ENCODE measurements around the gene PSD.
"Not testable (repeated sequence)": the region's sequence is repeated elsewhere in the genome, so short reads cannot be mapped to it uniquely, and the experiment has no call there.

PSD gene

DNA sequence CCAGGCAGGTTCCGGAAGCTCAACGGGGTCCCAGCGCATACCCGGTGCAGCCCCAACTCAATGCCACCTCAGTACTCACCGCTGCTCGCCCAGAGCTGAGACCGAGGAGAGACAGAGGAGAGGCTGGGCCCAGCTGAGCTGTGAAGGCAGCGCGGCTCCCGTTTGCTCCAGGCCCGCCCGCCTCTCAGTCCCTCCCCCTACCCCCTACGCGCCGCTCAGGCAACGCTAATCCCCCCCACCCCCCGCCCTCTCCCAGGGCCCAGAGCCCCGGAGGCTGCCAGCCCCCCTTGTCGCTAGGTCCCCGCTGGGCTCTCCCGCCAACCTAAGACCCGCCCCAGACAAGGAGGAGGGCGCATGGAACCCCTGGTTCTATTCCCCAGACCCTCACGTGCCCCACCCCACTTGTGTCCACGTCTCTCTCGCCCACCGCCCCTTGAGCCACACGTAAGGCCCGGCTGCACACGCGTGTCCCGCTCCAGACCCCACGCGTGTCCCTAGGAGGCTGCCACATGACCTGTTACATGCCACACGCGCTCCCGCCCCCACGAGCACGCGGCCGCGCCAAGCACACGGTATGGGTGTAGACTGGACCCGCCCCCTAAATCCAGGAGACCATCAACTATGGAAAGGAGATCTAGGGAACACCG lies at the start of gene PSD:
TSS of gene PSD (minus strand) at position 164 of the 647 bp plus-strand sequence. CDS start 1,747 bp downstream, outside the sequence.
- DNase-seq (ENCODE audit: low read depth in 3 of 3), result no peak

DNA sequence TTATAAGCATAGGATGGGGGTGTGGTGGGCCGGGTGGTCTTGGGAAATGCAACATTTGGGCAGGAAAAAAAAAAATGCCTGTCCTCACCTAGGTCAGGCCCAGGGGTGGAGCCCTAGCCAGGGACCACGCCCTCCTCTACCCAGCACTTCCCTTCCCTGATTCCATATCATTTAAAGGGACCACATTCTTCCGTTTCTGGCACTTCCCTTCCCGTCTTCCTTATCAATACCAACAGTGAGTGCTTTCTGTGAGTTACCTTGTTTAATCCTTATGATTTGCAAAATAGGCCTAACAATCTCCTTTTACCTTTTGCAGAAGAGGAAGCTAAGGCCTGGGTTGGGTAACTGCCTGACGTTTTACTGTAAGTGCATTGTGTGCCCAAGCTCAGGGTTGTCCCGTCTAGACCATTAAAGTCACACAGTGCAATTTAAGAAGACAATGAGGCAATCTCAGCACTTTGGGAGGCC lies 49.4 kb upstream of the PSD start:
- no peak for DNase-seq (ENCODE audit: low read depth in 3 of 3)

DNA sequence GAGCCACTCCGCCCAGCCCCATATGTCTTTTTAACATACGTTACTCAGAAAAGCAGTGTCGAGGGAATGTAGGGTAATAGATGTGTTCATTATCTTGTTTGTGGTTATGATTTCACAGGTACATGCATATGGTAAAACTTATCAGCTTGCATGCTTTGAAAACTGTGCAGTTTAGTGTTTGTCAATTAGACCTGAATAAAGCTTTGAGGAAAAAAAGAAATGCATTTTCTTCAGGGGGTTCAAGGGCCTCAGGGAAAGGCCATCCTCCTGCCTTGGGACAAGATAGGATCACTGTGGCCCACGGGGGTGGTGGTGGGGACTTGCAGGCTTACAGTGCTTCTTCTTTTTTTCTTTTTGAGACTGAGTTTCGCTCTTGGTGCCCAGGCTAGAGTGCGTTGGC lies 48.7 kb upstream of the PSD start:
- DNase-seq (ENCODE audit: low read depth in 3 of 3), result no peak

DNA sequence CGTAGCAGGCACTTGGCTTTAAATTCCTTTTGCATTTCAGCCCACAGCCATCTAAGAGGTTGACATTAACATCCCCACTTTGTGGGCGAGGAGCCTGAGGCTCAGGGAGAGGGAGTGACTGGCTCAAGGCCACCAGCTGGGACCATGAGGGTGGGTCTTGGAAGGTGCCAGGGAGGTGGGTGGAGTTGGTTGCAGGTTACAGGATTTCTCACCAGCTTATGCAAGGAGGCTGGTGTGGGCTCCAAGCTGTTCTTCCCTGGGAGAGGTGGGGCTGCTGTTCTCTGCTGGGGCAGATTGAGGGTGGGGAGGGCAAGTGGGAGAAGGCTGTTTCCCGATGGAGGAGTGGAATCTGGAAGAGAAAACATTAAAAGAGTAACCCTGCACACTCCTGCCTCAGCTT lies 46.9 kb upstream of the PSD start:
- no peak for DNase-seq (ENCODE audit: low read depth in 3 of 3)

DNA sequence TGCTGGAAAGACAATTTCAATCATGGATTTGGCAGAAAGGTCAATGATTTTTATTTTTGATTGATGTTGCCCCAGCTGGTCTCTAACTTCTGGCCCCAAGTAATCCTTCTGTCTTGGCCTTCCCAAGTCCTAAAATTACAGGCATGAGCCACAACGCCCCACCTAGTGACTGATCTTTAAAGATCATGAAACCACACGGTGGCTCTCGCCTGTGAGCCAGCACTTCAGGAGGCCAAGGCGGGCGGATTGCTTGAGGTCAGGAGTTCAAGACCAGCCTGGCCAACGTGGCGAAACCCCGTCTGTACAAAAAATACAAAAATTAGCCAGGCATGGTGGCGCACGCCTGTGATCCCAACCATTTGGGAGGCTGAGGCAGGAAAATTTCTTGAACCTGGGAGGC lies 45.4 kb upstream of the PSD start:
- DNase-seq (ENCODE audit: low read depth in 3 of 3), result no peak

DNA sequence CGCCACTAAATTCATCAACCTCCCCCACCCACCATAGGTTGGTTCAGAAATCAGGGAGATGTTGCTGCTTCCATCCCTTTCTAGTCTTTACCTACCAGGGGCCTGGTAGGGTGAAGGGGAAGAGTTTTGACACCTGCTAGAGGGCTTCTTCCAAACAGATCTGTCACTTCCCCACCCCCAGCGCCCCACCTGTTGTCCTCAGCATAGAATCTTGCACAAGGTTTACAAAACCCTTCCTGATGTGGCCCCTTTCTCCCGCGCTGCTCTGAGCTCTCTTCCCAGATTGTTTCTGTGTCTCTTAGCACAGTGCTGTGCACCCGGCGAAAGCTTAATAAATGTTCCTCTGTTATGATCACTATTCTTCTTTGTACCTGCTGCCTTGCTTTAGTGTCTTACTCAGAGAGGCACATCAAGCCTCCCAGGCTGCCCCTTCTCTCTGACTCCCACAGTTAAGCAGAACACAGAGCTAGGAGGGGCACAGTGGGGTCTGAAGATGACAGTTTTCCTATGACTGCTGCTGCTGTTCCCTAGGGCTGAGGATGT lies 44.0 kb upstream of the PSD start:
- DNase-seq (ENCODE audit: low read depth in 3 of 3), result no peak

DNA sequence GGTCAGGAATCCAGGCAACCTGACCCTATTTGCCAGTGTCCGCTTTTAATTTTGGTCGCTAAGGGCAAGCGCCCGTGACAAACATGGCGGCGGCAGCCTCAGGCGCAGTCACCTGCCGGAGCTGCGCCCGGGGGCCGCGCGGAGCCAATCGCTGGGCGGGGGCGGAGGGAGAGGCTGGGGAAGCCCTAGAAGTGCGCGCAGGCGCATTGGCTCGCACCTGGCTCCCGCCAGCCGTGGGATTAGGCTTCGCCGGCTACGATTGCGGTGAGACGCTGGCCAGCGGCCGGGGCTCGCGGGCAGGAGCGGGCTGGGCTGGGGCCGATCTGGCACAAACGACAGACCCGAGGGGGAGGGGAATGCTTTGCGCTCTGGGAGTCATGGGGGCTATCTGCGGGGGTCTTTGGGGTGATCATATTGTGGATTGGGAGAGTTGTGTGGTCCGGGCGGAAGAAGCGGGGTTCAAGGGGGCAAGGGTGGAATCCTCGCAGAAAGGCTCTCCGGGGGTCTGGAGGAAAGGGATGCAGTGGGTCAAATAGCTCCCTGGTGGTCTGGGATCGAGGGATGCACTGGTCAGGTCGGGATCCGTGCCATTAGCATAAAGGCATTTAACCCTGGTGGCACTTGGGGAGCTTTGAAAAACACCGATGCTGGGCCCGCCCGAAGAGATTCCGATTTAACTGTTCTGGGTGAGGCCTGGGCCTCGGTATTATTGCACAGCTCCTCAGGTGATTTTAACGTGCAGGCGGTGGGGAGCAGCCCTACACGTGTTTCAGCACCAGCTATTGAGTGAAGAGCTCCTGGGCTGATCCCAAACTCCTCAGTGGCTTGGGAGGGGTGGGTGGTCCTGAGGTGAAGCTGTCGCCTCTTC lies 42.8 kb upstream of the PSD start:
- DNase-seq (ENCODE audit: low read depth in 3 of 3), result peak; percentile 86 to 96 (median 89)

DNA sequence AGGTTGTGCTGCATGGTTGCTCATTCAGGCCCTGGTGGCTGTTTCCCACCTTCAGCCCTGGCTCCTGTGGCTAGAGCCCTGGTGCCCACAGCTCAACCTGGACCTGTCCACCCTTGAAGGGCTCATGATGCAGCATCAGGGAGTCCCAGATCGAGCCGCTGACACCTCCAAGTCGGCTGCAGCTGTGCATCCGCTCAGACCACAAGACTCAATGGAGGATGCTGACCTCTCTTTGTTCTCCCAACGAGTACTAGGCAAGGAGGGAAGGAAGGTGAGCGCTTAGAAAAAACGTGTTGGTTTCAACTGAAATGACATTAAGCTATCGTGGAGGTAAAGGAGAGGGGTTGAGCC lies 42.2 kb upstream of the PSD start:
- DNase-seq (ENCODE audit: low read depth in 3 of 3), result no peak

DNA sequence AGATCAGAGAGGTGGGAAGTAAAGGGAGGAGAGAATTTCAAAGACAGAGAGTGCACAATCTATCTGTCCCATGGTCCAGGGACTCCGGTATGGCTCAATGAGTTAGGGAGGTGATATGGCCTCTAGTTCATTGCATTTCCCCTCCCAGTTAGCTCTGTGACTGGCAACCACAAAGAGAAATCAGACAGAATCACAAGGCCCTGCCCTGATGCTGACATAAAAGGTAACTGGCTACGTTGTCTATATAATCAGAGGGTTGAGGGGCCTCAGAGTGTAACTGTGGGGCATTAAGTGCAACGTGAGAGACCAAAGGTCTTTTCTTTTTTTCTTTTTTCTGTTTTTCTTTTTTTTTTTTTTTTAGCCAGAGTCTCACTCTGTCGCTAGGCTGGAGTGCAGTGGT lies 40.1 kb upstream of the PSD start:
- DNase-seq (ENCODE audit: low read depth in 3 of 3), result no peak

DNA sequence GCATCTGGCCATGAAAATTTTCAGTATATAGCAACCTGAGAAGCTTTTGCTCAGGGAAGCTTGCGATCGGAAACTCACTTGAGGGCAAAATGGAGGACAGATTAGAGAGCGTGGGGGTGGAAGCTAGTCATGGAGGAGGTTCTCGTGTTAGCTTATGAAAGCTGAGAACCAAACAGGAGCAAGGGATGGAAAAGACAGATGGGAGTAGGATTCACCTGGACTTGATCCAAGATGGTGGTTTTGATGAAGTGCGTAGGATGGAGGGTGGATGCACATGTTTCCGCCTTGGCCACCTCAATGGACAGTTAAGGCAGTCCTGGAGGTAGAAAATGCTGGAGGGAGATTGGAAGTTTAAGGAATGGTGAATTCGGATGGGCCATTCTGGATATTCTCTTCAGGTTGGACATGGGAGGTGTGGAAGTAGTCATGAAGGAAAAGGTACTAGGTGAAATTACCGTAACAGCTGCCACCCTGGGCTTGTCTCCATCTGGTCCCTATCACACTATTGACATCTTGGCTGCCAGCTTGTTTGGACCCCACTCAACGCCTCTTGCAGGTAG lies 39.1 kb upstream of the PSD start:
- DNase-seq (ENCODE audit: low read depth in 3 of 3), result no peak

DNA sequence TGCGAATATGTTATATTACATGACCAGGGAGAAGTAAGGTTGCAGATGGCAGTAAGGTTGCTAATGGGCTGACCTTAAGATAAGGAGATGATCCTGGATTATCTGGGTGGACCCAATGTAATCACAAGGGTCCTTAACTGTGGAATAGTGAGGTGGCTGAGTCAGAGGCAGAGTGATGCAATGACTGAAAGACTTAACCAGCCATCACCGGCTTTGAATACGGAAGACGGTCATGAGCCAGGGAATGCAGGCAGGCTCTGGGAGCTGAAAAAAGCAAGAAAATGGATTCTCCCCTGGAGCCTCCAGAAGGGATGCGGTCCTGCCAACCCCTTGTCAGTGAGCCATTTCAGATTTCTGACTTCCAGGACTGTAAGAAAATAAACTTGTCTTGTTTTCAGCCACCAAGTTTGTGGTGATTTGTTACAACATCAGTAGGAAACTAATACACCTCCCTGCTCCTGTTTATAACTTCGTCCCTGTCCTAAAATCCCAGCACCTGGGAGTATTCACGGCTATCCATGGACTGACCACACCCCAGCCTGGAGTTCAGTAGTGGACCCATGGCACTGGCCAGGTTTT lies 37.4 kb upstream of the PSD start:
- DNase-seq (ENCODE audit: low read depth in 3 of 3), result no peak

DNA sequence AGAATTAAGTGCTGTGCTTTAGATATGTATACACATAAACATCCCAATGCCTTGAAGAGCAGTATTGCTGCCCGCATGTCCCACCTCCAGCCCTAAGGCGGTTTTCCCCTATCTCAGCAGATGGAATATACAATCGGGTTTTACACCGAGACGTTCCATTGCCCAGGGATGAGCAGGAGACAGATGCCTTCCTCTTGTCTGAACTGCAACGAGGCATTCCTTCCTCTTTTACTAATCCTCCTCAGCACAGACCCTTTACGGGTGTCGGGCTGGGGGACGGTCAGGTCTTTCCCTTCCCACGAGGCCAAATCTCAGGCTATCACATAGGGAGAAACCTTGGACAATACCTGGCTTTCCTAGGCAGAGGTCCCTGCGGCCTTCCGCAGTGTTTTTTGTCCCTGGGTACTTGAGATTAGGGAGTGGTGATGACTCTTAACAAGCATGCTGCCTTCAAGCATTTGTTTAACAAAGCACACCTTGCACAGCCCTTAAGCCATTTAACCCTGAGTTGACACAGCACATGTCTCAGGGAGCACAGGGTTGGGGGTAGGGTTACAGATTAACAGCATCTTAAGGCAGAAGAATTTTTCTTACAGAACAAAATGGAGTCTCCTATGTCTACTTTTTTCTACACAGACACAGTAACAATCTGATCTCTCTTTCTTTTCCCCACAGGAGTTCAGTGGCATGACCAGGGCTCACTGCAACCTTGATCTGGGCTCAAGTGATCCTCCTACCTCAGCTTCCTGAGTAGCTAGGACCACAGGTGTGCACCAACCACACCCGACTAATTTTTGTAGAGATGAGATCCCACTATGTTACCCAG lies 36.3 kb upstream of the PSD start:
- not testable (repeated sequence) for DNase-seq (ENCODE audit: low read depth in 3 of 3)

DNA sequence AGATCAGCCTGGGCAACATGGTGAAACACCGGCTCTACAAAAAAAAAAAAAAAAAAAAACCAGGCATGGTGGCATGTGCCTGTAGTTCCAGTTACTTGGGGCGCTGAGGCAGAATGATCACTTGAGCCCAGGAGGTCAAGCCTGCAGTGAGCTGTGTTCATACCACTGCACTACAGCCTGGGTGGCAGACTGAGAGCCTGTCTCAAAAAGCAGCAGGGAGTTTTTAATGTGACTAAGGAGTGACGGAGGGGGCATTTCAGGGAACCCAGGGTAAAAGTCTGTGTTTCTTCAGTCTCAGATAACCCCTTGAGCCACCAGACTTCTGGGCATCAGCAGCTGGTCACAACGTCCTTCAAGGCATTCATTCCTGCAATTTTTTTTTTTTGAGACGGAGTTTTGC lies 34.9 kb upstream of the PSD start:
- no peak for DNase-seq (ENCODE audit: low read depth in 3 of 3)

DNA sequence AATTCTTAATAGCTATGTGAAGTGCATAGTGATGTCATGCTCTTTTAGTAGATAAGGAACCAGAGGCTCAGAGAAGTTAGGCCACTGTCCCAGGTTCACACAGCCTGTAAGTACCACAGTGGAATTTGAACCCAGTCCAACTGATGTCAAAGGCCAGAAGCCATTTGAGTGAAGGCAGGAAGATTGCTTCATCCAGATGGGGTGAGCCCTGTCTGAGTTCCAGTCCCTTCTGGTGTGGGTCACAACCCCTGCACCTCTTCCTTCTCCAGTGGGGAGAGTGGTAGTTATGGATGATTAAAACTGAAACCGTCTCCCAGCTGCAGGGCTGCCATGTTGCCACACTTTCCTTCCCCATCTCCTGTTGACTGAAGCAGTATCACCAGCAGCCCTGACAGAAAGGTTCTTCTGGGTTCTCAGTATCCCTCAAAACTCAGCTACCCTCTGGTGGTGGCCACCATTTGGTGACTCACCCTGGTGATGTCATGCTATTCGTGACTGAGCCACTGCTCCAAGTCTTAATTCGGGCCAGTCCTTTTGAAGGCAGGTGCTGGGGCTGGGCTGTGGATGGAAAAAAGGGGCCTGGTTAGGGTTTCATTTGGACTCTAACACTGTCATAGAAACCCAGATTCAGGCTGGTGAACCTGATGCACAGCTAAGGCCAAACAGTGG lies 34.2 kb upstream of the PSD start:
- DNase-seq (ENCODE audit: low read depth in 3 of 3), result peak; percentile 60 to 70 (median 65)

DNA sequence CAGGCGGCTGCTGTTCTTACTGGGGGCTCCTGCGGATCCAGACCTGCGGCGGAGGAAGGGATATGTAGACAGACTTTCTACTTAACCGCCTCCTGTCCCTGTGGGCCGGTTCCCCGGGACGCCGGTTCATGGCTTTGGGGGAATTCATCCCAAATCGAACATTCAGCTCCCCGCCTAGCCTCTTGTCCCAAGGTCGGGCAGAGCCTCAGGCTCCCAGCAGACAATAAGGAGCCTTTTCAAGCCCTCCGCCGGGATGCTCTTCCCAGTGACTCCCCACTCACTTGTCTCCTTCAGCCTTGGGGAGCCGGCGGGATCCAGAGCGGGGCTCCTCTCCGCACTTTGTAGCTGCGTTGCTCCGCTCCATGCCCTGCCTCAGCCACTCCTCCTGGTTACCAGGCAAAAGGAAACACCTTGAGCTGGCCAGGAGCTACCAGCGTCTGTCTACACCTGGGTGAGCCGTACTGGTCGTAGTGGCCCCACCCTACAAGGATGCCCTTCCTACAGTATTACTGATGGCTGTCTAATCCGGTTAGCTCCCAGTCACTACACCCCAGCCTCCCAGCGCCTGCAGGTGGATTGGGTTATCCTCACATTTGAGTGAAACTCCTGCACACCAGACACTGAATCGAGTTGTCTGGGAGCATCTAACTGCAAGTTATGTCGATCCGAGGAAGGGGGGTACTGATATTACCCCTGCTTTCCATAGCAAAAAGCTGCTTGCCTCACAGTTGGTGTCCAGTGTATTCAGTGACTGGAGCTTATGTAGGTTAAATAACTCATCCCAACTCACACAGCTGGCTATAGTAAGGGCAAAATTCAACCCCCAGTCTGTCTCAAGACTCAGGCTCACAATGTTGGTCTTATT lies 32.8 kb upstream of the PSD start, which contains the start of gene C10orf95:
TSS of gene C10orf95 (minus strand) at position 439 of the 865 bp plus-strand sequence. CDS start 450 bp downstream, outside the sequence.
- no peak for DNase-seq (ENCODE audit: low read depth in 3 of 3)

DNA sequence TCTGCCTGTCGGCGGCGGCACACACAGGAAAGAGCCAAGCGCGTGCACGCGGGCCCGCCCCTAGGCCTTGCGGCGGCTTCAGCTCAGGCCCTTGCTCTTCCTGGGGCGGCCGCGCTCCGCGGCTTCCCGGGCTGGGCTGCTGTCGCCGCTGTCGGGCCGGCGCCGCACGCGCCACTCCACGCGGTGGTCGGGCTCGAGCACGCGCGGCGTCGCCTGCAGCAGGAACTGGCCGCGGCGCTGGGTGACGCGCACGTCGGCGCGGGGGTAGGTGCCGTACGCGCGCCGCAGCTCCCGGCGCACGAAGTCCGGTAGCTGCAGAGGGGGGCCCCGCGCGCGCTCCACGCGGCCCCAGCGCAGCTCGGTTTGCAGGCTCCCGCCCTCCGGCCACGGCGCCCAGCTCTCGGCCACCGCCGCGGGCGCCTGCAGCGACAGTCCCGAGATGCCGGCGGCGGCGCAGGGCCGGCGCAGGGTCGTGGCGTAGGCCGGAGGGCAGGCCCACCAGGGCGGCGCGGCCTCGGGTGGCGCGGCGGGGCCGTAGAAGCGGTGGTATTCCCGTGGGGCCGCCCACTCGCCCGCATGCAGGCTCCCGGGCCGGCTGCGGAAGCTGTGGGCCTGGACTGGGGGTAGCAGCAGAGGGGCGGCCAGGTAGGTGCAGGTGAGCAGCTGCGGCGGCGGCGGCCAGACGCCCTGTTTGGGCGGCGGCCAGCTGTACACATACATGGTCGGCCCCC lies 32.0 kb upstream of the PSD start:
- peak; percentile 61 to 74 (median 67) for DNase-seq (ENCODE audit: low read depth in 3 of 3)

DNA sequence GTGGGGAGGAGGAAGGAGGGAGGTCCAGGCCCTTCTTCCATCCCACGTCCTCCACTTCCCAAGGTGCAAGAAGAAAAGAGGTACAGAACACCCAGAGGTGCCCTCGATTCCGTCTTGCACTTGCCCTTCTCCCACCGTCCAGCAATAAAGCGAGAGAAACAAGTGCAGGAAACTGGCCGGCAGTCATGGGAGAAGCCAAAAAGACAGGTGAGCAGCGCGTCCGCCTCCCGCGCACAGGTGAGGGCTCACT lies 31.5 kb upstream of the PSD start:
- no peak for DNase-seq (ENCODE audit: low read depth in 3 of 3)

DNA sequence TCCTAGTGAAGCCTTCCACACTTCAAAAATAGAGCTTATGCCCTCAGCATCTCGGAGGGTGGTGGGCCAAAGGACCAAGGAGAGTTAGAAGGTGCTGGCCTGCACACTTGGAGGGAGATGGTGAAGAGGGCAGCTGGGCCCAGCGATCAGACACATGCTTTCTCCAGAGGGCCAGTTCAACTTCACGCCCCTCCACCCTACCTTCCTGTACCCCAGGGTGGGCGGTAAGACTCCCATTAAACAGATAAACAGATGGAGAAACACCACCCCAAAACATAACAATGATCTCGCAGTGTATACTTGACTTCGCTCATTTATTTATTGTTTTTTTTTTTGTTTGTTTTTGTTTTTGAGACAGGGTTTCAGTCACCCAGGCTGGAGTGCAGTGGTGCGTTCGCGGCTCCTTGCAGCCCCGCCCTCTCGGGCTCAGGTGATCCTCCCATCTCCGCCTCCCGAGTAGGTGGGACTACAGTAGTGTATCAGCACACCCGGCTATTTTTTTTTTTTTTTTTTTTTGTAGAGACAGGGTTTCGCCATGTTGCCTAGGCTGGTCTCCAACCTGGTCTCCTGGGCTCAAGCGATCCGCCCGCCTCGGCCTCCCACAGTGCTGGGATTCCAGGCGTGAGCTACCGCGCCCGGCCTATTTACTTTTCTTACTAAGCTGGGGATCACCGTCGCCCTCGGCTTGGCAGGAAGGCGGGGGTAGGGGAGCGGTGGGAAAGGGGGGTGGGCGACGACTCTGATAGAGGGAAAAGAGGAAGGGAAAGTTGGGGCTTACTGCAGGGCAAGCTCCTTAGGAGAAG lies 30.9 kb upstream of the PSD start:
- peak; percentile 62 to 83 (median 80) for DNase-seq (ENCODE audit: low read depth in 3 of 3)

Measured in stimulated activated CD4-positive, alpha-beta T cell treated with anti-CD3 and anti-CD28 coated beads, TNF-alpha, amount 100 ng/mL, for 48 hours (primary cell).